Activated CD8-positive, alpha-beta memory T cell treated with anti-CD3 and anti-CD28 coated beads, Interleukin-2, amount 50 U/mL, for 1 hour (primary cell): ENCODE measurements around the gene DMRTC1B.
"Not testable (repeated sequence)": the region's sequence is repeated elsewhere in the genome, so short reads cannot be mapped to it uniquely, and the experiment has no call there.

ENCODE experiments used
- DNase-seq: peaks from one replicate; pipeline ENCODE4 v3.0.0-alpha.2; 2020; ENCODE audit errors: extremely low read depth

DMRTC1B gene, protein sequence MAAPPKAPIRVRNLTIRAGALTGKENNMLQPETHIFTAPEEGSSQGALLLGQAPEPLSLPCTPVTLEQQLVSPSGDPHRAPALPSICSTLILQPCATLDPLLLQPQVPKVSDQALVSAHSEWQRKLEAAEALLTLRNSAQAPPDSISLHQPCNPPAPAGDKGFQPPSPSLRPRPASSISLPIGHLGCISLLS

GRCh38 chrX:72776653-72777466 lies at the start of gene DMRTC1B:
DMRTC1B (plus strand) TSS chrX:72776890; CDS start chrX:72845136, 68,246 bp downstream.
- DNase-seq = not testable (repeated sequence)

DNA sequence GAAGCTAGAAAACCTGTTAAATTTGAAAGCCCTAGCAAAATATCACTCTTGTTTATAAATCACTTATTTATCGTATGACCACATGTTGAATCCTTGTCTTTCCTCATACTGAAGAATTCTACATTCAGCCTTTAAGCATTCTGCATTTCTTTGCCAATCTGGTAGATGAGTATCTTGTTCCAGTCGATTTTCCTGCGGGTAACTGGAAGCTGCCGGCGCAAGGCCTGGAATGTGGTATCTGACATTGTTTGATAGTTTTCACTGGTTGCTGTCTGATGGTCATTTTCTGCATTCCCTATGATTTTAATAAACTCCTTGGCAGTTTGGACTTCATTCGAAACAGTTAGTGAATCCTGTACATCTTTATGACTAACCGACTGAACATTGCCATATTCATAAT lies 48.8 kb upstream of the DMRTC1B start:
- no peak for DNase-seq

DNA sequence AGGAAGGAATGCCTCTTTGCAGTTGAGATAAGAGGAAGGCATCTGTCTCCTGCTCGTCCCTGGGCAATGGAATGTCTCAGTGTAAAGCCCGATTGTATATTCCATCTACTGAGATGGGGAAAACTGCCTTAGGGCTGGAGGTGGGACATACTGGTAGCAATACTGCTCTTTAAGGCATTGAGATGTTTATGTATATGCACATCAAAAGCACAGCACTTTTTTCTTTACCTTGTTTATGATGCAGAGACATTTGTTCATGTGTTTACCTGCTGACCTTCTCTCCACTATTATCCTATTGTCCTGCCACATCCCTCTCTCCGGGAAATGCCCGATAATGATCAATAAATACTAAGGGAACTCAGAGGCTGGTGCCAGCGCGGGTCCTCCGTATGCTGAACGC lies 43.1 kb upstream of the DMRTC1B start:
- not testable (repeated sequence) for DNase-seq

DNA sequence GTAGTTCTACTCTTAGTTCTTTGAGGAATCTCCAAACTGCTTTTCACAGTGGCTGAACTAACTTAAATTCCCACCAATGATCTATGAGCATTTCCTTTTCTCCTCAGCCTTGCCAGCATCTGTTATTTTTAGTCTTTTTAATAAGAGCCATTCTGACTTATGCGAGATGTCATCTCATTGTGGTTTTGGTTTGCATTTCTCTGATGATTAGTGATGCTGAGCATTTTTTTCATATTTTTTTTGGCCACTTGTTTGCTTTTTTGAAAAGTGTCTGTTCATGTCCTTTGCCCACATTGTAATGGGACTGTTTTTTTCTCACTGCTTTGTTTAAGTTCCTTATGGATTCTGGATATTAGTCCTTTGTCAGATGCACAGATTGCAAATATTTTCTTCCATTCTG lies 41.1 kb upstream of the DMRTC1B start:
- no peak for DNase-seq

DNA sequence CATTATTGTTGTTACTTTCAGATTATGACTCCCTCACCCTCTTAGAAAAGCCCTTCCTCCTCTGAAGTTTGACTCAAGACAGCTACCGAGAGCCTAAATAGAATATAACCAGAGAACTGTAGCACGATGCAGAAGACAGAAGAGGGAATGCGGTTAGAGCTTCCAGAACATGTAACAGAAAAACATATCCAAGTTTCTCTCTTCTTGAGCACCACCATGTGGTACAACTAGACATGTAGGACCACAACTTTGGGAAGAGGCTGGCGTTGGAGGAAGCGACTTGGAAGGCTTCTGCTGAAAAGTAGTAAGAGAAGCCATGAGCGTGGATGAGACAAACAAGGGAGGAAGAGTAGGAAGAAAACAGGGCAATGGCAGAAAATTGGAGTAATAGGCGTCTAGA lies 31.1 kb upstream of the DMRTC1B start:
- not testable (repeated sequence) for DNase-seq

GRCh38 chrX:72748545-72748944 lies 28.1 kb upstream of the DMRTC1B start:
- DNase-seq = not testable (repeated sequence)

DNA sequence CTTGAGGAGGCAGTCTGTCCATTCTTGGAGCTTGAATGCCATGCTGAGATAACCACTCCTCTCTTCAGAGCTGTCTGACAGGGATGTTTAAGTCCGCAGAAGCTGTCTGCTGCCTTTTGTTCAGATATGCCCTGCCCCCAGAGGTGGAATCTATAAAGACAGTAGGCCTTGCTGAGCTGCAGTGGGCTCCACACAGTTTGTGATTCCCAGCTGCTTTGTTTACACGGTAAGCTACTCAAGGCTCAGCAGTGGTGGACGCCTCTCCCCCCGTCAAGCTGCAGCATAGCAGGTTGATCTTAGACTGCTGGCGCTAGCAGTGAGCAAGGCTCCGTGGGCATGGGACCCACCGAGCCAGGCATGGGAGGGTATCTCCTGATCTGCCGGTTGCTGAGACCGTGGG lies 16.2 kb upstream of the DMRTC1B start:
- not testable (repeated sequence) for DNase-seq

DNA sequence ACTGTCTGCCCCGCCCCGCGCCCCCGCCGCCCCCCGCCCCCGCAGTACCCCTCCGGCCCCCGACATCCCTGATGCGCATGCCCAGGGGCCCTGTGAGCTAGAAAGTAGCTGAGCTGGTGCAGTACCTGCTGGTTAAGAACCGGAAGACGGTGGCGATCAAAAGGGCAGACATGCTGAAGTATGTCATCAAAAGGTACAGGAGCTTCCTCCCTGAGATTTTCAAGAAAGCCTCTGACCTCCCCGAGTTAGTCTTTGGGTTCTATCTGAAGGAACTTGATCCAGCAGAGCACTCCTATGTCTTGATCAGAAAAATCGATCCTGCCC lies 739 bp downstream of the DMRTC1B start:
- not testable (repeated sequence) for DNase-seq

GRCh38 chrX:72778146-72778545 lies 1.5 kb downstream of the DMRTC1B start:
- not testable (repeated sequence) for DNase-seq

DNA sequence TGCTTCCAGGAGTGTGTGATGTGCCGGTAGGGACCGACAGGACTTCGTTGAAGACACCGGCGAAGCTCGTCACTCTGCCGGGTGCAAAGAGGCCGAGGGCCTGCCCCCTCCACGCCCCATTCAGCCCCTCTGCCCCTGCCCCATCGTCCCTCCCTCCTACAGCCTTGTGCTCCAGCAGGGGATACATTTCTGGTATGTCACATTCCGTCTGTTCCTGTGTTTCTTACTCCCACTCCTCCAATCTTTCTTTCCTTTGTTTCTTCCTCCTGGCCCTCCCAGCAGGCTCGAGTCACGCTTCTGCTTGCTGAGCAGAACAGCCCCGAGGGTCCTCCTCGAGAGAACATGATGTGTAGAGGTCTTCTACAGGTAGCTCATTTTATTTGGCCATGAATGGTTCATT lies 5.9 kb downstream of the DMRTC1B start, which contains the start of gene FAM236B:
TSS of gene FAM236B (minus strand) at position 101 of the 400 bp plus-strand sequence. CDS start at position 1, 100 bp downstream.
- not testable (repeated sequence) for DNase-seq

GRCh38 chrX:72783365-72783936 lies 6.8 kb downstream of the DMRTC1B start:
- DNase-seq = not testable (repeated sequence)

DNA sequence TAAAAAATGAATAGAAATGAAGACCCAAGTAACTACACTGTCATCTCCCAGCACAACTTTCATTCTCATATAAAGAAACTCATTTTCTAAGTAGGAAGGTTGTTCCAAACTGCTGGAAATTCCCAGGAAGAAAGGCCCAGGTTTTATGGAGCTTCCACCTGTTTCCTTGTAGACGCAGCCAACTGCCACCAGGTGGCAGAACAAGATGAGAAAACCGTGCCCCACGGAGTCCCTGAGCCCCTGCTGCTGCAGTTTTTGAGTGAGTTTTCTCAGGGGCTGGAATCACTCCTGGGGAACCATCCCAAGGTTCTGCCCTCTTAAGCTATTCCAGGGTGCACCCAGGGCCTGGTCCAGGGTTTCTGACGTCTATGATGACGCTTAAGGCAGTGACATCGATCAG lies 7.3 kb downstream of the DMRTC1B start:
- DNase-seq = not testable (repeated sequence)

DNA sequence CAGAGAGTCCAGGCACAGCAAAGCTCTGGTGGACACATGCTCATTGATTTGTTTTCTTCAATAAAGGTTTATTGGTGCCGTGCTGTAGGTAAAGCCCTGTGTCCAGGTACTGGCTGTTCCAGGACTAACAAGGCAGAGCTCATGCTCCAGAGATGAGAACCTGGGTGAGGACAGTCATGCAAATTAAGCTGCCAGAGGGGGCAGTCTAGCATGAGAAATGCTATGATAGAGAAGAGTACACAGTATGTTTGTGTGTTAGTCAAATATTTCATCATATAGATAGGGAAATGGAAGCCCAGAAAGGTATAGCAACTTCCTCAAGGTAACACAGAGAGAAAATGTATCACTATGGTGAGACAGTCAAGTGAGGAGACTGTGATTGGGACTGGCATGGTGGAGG lies 11.5 kb downstream of the DMRTC1B start:
- DNase-seq = not testable (repeated sequence)

DNA sequence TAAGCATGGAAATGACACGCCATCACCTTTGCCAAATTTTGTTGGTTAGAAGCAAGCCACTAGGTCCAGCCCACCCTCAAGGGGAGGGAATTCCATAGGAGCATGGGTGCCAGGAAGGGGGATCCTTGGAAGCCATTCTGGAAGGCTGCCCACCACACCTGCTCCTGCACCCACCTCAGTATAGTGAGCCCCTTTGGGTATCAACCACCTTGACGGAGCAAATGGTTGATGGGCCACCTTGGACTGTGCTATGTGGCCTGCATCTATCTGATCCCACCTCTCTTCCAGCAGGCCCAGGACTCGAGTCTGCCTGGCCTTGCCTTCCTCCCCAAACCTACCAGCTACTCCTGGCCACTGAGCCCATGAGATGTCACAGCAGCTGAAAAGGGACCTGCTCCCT lies 13.7 kb downstream of the DMRTC1B start:
- DNase-seq = not testable (repeated sequence)

- not testable (repeated sequence) for DNase-seq
Observed at GRCh38 chrX:72808110-72808509, 31.4 kb downstream of the DMRTC1B start, which contains the start of gene FAM236D. FAM236D (minus strand) TSS chrX:72808210; CDS start chrX:72808110, 100 bp downstream.

DNA sequence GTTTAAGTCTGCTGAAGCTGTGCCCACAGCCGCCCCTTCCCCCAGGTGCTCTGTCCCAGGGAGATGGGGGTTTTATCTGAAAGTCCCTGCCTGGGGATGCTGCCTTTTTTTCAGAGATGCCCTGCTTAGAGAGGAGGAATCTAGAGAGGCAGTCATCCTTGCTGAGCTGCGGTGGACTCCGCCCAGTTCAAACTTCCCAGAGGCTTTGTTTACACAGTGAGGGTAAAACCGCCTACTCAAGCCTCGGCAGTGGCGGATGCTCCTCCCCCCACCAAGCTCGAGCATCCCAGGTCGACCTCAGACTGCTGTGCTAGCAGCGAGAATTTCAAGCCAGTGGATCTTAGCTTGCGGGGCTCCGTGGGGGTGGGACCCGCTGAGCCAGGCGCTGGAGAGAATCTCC lies 54.0 kb downstream of the DMRTC1B start:
- DNase-seq = not testable (repeated sequence)

DNA sequence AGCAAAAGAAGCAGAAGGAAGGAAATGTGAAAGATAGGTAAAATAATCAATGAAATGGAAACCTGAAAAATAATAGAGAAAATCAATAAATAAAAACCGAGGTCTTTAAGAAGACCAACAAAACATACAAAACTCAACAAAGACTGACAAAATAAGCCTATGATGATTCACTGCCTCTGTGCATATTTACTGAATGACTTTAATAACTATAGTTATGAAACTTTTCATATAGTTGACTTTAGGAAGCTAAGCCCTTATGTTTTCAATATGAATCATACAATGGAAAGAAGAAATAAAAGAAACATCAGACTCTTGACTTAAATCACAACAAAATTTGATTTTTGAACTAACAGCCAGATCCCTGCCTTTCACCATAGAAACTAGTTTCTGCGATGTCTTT lies 60.8 kb downstream of the DMRTC1B start:
- not testable (repeated sequence) for DNase-seq

DNA sequence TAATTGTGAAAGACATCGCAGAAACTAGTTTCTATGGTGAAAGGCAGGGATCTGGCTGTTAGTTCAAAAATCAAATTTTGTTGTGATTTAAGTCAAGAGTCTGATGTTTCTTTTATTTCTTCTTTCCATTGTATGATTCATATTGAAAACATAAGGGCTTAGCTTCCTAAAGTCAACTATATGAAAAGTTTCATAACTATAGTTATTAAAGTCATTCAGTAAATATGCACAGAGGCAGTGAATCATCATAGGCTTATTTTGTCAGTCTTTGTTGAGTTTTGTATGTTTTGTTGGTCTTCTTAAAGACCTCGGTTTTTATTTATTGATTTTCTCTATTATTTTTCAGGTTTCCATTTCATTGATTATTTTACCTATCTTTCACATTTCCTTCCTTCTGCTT lies 106.2 kb downstream of the DMRTC1B start:
- DNase-seq = not testable (repeated sequence)

DNA sequence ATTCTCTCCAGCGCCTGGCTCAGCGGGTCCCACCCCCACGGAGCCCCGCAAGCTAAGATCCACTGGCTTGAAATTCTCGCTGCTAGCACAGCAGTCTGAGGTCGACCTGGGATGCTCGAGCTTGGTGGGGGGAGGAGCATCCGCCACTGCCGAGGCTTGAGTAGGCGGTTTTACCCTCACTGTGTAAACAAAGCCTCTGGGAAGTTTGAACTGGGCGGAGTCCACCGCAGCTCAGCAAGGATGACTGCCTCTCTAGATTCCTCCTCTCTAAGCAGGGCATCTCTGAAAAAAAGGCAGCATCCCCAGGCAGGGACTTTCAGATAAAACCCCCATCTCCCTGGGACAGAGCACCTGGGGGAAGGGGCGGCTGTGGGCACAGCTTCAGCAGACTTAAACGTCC lies 113.0 kb downstream of the DMRTC1B start:
- not testable (repeated sequence) for DNase-seq
